IPS DF 4.7 (cell line): ENCODE measurements around the gene UBE2Z.
A peak's percentile ranks its signal among the peaks of the same experiment; 100 is the strongest.
"Not testable (repeated sequence)": the region's sequence is repeated elsewhere in the genome, so short reads cannot be mapped to it uniquely, and the experiment has no call there.

Source experiments
- DNase-seq: peaks from one replicate; pipeline ENCODE4 v3.0.0-alpha.2; 2013; ENCODE audit warnings: low spot score; ENCODE audit errors: extremely low read depth

The UBE2Z gene

GRCh38 chr17:48908047-48908843 is at the start of gene UBE2Z:
Gene UBE2Z, plus strand, starts transcription at chr17:48908407. Its CDS starts 97 bp downstream, at chr17:48908504.
- peak; percentile 82 for DNase-seq

DNA sequence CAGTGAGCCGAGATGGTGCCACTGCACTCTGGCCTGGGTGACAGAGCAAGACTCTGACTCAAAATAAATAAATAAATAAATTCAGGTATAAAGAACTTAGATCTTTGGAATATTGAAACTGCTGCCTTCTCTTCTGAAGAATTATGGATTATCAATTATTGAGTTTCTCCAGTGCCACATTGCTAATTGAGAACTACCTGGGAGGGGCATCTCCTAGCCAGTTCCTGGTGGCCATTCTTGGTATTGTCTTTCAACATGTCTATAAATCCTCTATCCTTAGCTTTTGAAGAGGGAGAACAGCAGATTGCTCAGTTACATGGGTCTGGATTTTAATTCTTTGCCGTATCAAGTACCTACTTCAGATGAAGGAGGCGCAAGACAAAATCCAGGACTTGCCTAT is 48.2 kb upstream of the UBE2Z start:
- no peak for DNase-seq

- DNase-seq = no peak
These were observed 47.8 kb upstream of the UBE2Z start for GRCh38 chr17:48860456-48860855.

- no peak for DNase-seq
These were observed 39.2 kb upstream of the UBE2Z start for GRCh38 chr17:48868916-48869500.

DNA sequence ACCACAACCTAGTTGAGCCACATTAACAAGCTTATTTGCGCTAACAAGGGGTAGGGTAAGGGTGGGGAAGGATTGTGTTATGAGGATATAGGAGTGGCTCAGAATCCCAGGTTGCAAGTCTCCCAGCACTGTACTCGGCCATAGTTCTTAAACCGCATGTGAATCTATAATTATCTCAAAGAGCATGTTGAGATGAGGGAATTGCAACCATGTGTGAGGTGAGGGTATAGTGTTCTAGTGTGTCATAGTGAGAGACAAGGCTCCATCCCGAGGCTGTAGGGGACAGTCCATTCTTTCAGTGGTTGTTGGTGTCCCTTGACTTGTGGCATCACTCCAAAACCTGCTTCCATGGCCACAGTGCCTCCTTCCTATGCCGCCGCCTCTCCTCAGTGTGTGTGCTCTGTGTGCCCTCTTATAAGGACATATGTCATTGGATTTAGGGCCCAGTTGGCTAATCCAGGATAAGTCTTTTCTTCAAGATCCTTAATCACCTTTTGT is 38.3 kb upstream of the UBE2Z start:
- no peak for DNase-seq

DNA sequence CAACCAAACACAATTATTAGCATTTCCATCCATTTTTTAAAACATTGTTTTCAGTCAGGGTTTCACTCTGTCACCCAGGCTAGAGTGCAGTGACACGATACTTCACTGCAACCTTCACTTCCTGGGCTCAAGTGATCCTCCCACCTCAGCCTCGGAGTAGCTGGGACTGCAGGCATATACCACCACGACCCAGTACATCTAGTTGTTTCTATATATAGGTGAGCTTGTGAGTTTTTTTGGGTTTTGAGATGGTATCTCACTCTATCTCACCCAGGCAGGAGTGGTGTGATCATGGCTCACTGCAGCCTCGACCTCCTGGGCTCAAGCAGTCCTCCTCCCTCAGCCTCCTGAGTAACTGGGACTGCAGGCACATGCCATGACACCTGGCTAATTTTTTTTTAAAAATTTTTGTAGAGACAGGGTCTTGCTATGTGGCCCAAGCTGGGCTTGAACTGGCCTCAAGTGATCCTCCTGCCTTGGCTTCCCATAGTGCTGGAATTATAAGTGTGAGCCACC is 37.1 kb upstream of the UBE2Z start:
- no peak for DNase-seq

DNA sequence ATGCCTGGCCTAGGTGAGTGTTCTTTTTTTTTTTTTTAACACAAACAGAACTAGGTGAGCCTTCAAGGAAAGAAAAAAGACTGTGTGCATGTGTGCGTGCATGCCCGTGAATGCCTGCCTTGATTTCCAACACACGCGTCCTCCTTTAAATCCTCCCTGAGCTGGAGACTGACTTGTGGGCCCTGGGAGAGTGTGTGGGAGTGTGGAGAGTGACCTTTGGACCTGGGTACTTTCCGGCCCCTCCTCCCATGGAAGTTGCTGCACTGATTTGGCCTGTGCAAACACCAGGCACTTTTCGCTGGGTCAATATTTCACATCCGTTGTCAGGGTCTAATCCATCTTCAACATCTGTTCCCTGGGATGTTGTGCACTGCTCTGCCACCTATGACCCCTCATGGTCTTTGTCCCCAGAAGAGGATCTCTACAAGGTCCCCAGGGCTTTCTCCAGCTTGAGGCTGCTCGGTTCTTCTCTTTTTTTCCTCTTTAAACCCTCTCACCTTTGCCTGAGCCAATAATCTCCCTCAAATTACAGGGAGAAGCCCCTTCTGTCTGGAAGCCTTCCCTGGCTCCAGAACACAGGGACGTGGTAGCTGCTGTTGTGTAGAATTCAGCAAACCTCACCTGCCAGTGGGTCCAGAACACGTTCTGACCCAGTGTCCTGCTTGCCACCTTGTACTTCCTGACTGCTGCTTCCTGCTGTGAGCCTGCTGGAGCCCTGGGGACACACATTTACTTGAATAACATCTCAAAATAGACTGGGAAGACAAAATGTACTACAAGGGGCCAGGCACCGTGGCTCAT is 36.5 kb upstream of the UBE2Z start:
- DNase-seq = no peak

GRCh38 chr17:48872409-48872808 is 35.8 kb upstream of the UBE2Z start:
- not testable (repeated sequence) for DNase-seq

- no peak for DNase-seq
These were observed 35.0 kb upstream of the UBE2Z start for GRCh38 chr17:48873209-48873608.

DNA sequence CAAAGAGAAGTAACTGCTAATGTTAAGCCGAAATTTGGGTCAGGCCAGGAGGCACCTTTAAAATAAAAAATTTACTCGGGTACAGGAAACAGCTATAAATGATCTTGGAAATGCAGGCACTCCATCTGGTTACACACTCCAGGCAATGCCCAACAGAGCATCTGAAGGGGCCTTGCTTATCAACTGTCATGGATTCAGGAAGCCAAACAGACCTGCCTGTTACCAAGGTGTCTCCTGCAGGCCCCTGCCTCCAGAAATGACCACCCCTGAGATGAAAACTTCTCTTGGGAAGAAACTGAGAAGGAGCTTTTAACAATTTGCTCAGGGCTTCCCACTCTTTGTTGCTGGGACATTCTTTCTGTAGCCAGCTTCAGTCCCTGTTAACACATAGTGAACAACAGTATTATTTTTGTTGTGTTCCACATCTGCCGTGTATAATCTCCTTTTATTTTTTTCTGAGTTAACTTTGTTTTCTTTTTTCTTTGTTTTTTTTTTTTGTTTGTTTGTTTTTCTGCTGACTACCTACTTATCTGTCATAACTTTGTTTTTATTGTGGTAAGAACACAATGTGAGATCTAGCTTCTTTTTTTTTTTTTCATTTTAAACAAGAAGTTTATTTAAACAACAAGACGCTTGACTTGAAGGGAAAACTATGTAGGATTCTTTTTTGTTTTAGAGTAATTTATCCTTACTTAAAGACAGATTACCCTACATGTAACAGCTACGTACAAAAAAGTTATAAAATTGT is 34.3 kb upstream of the UBE2Z start:
- DNase-seq = no peak

DNA sequence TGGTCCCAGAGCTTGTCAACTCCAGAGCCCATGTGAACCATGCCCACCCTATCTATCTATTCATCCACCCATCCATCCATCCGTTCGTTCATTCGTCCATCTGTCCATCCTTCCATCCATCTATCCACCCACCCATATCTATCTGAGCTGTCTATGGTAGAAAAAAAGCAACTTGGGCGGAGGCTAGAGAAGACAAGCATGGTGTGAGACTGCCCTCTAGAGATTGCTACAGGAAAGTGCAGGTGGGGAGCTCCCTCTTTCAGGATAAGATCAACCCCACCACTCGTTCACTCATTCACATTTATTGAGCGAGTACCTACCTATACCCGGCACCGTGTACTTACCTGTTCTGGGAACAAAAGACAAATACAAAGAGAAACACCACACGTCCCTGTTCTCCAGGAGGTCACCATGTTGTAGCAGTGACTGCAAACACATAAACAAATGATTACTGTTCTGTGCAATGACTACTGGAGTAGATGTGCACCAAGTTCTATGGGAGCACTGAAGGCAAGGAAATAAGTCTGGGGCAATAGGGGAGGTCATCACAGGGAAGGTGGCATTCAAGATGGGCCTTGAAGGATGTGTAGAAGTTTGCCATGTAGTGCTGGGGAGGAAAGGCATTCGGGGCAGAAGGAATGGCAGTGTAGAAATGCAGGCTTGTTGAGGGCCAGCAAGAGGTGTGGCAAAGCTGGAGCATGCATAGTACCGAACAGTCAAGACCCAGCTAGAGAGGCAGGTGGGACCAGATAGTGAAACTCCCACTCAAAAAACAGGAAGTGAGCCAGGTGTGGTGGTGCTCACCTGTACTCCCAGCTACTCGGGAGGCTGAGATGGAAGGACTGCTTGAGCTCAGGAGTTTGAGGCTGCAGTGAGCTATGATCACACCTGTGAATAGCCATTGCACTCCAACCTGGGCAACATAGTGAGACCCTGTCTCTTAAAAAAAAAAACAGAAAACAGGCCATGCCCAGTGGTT is 29.0 kb upstream of the UBE2Z start:
- DNase-seq = peak; percentile 71

DNA sequence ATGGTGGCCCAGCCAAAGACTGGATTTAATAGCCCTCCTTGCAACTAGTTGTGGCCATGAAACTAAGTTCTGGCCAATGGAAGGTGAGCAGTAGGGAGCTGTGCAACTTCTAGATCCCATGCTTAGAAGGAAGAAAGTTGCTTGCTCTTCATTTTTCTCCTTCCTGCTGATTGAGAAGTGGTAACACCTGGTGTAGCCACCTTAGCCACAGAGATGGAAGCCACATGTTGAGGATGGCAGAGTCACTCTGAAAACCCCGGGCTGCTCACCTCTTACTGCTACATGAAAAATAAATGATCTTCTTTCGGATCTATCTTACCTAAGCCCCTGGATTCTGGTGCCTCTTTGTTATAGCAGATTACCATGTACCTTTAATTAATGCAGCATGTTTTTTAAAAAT is 25.9 kb upstream of the UBE2Z start:
- DNase-seq = no peak

DNA sequence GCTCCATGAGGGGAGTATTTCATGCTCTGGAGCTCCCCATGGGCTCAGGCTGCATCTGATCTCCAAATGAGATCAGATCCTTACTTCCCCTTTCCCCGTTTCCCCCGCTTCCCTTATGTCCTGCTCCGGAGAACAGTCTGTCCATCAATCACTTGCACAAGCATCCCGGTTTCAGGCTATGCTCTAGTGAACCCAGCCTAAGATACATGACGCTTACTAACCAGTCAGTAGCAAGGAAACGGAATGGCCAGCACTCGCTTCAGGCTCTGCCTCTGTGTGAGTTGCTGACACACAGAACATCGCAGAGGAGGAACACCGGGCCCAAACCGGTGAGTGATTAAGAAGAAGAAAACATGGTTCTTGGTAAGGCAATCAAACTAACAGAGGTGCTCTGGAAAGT is 25.0 kb upstream of the UBE2Z start:
- DNase-seq = no peak

DNA sequence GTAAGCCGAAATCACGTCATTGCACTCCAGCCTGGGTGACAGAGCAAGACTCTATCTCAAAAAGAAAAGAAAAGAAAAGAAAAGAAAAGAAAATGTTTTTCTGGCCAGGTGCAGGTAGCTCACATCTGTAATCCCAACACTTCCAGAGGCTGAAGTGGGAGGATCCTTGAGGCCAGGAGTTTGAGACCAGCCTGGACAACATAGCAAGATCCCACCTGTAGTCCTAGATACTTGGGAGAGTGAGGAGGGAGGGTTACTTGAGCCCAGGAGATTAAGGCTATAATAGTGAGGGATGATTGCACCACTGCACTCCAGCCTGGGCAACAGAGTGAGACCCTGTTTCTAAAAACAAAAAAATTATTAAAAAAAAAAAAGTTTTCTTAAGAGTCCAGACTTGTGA is 18.1 kb upstream of the UBE2Z start:
- no peak for DNase-seq

DNA sequence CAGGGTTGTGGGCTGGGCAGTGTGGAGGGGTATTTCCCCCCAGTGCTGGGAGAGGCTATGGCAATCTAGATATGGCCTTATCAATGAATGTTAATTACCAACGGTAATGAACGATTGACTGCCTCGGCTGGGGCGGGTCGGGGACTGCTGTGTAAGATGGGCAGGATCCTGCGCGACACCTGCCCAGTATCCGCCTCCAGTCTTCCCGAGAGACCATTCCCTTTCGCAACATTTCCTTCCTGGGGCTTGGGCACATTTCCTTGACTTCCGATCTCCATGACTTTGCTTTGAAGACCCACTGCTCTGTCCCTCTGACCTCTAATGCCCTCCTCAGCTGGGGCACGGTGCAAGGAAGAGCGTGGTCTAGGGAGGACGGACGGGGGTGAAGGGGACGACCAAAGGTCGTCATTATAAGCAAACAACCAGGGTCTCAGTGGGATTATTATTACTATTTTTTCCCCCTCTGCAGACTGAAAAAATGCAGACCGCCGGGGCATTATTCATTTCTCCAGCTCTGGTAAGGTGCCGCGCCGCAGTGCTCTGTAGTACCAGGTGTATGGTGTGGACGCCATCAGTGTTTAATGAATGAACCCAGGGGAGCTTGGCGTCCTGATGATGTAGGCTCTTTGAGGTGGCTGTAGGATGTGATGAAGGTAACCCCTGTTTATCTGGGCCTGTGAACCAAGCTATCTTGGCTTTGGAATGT is 15.1 kb upstream of the UBE2Z start:
- no peak for DNase-seq

DNA sequence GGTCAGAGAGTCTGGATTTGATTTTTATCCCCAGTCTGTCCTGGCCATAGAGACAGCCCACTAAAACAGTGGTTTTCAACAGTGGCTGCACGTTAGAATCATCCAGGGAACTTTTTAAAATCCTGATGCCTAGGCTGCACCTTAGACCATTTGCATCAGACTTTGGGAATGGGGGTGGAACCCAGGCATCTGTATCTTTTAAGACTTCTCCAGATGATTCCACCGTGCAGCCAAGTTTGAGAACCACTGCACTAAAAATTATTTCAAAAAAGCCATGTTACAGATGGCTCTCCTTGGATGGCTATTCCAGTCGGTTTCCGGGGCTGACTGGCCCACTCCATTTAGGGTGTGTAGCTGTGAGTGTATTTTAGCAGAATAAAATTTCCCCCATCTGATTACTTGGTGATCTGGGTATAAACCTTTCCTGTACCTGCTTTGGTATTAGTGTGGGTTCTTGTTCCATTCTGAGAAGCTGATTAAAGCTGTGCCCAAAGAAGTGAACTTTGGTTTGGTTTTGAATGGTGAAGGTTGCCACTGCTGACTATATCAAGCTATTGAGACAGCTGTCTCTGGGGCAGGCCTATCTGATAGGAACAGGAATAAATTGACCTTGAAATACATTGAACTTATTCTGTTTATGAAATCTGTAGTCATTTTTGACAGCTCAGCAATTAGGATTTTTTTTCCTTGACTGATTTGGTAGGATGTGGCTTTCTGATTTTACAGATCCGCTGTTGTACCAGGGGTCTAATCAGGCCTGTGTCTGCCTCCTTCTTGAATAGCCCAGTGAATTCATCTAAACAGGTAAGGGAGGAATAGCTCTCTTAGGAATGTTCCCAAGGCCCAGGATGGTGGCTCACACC is 14.3 kb upstream of the UBE2Z start:
- DNase-seq = no peak

DNA sequence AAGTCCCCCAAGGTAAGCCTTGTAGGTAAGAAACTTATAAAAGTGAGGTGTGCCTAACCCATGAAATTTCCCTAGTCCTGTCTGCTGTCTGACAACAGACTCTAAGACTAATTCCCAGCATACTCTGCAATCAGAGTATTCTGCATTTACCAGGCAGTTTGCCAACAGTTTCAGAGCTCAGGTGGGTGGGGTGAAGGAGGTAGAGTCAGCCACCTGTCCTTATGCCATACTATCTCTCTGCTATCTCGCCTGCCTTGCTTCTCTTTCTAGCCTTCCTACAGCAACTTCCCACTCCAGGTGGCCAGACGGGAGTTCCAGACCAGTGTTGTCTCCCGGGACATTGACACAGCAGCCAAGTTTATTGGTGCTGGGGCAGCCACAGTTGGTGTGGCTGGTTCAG is 13.3 kb upstream of the UBE2Z start:
- DNase-seq = no peak

- no peak for DNase-seq
These were observed 7.0 kb upstream of the UBE2Z start for GRCh38 chr17:48901241-48901640.
